ENCODE measurements around the gene C10orf105.

C10orf105 gene

GRCh38 chr10:71751515-71752224, 32.1 kb upstream of the C10orf105 start:
- no peak for DNase-seq

GRCh38 chr10:71750986-71751385, 31.4 kb upstream of the C10orf105 start:
- DNase-seq = no peak

- DNase-seq = no peak
Observed at GRCh38 chr10:71750124-71750841, 30.7 kb upstream of the C10orf105 start.

GRCh38 chr10:71749396-71749795, 29.8 kb upstream of the C10orf105 start:
- no peak for DNase-seq

GRCh38 chr10:71748671-71749191, 29.2 kb upstream of the C10orf105 start:
- DNase-seq = peak; percentile 63

GRCh38 chr10:71747551-71748523, 28.3 kb upstream of the C10orf105 start:
- no peak for DNase-seq

- DNase-seq = no peak
Observed at GRCh38 chr10:71747039-71747531, 27.5 kb upstream of the C10orf105 start.

- no peak for DNase-seq
Observed at GRCh38 chr10:71746344-71747037, 26.9 kb upstream of the C10orf105 start.

- no peak for DNase-seq
Observed at GRCh38 chr10:71745664-71746250, 26.2 kb upstream of the C10orf105 start.

GRCh38 chr10:71744897-71745663, 25.5 kb upstream of the C10orf105 start:
- no peak for DNase-seq

GRCh38 chr10:71743866-71744265, 24.3 kb upstream of the C10orf105 start:
- no peak for DNase-seq

GRCh38 chr10:71743089-71743838, 23.7 kb upstream of the C10orf105 start:
- no peak for DNase-seq

- no peak for DNase-seq
Observed at GRCh38 chr10:71742301-71743088, 22.9 kb upstream of the C10orf105 start.

- DNase-seq = no peak
Observed at GRCh38 chr10:71741671-71742070, 22.1 kb upstream of the C10orf105 start.

- no peak for DNase-seq
Observed at GRCh38 chr10:71741029-71741428, 21.5 kb upstream of the C10orf105 start.

GRCh38 chr10:71740069-71740653, 20.6 kb upstream of the C10orf105 start:
- no peak for DNase-seq

GRCh38 chr10:71739358-71739900, 19.9 kb upstream of the C10orf105 start:
- DNase-seq = no peak

GRCh38 chr10:71737834-71738197, 18.2 kb upstream of the C10orf105 start:
- DNase-seq = no peak
